ENCODE measurements around the gene TGM4.

GRCh38 chr3:44918087-44918486 is 43.7 kb downstream of the TGM4 start:
- TF ChIP-seq POLR2A (IDR thresholded peaks at IDR 0.05) = no peak
- no peak for TF ChIP-seq CTCF (IDR thresholded peaks at IDR 0.05)

Data from suprapubic skin (tissue), 3 donors.